ENCODE data around the gene AKT2.

The AKT2 gene

DNA sequence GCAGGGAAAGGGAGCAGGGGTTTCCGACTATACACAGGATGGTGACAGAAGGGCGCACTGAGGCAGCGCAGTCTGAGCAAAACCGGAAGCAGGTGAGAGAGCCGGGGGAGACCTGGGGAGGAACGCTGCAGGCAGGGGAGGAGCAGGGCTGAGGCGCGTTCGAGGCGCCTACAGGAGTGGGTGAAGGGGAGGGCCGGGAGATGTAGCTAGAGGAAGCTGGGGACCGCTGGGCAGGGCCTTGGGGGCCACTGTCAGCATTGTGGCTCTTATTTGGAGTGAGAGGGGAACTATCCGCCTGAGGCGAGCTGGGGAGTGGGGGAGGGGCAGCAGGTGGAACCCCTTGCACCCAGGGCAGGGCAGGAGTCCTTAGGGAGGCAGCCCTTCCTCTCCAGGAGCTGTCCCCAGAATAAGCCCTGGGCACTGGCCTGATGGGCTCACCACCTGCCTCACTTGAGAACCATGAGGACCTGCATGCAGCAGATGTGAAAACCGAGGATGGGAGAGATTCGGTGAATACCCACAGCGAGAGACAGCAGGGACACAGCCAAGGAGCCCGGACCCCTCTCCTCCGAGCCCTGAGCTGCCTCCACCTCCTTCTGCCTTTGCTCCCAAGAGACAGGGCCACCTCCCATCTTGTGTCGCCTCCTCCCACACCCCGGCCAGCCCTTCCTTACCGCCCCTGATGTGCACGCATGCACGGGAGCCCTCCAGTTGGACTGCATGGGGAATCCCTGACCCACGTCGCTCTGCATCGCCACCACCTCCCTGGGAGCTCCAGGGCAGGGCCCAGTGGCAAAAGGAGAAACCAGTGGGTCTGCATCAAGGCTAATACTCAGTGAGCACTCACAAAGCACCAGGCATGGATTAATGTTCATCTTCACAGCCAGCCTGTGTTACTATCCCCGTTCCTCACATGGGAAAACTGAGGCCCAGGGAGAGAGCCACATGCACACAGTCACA, 10.3 kb downstream of the AKT2 start:
- H3K9me3 ChIP-seq (ENCODE audit: control extremely low read depth in 1 of 5, control insufficient read depth in 4 of 5, insufficient read depth in 2 of 5, low read depth in 1 of 5, low read length in 4 of 5): no peaks in the 10 kb centered on the region
- H3K4me1 ChIP-seq (ENCODE audit: control extremely low read depth in 1 of 4, control insufficient read depth in 4 of 4, insufficient read depth in 4 of 4, low read length in 3 of 4): peaks cover 0 to 53% (median 41%) of the 10 kb centered on the region in 4 experiments
- H3K27ac ChIP-seq (ENCODE audit: insufficient read depth in 1 of 2, low read depth in 1 of 2, low read length in 2 of 2, poor library complexity in 1 of 2, severe bottlenecking in 2 of 2): peak overlapping the region in 1 of 2 experiments; percentile 54
- no peaks in the 10 kb centered on the region for H3K27me3 ChIP-seq (replicated peaks in 2 of 5; ENCODE audit: control insufficient read depth in 4 of 5, insufficient read depth in 5 of 5, low read length in 4 of 5)
- CTCF ChIA-PET: interaction anchor here (1.0 kb wide), 2 partner anchors 9 to 361 kb away, joined by 3 to 4 read pairs; no protein-coding TSS in a partner anchor
- H3K36me3 ChIP-seq (ENCODE audit: control insufficient read depth in 4 of 4, insufficient read depth in 4 of 4, low read length in 3 of 4): peaks cover 0 to 24% (median 9%) of the 10 kb centered on the region in 4 experiments
- POLR2A ChIA-PET: interaction anchor here (1.1 kb wide), 1 partner anchor 26 kb away, joined by 3 read pairs; no protein-coding TSS in a partner anchor
- peak overlapping the region in 2 of 7 experiments; percentile 31 to 48 for H3K4me3 ChIP-seq (ENCODE audit: control insufficient read depth in 1 of 7, extremely low read depth in 1 of 7, insufficient read depth in 4 of 7, low read depth in 2 of 7, low read length in 6 of 7)
- WGBS (ENCODE audit: insufficient coverage): 41% methylated on average over 27 of the region's 28 CpGs
- peak in 2 of 3 donors; percentile 59 to 63 for DNase-seq

DNA sequence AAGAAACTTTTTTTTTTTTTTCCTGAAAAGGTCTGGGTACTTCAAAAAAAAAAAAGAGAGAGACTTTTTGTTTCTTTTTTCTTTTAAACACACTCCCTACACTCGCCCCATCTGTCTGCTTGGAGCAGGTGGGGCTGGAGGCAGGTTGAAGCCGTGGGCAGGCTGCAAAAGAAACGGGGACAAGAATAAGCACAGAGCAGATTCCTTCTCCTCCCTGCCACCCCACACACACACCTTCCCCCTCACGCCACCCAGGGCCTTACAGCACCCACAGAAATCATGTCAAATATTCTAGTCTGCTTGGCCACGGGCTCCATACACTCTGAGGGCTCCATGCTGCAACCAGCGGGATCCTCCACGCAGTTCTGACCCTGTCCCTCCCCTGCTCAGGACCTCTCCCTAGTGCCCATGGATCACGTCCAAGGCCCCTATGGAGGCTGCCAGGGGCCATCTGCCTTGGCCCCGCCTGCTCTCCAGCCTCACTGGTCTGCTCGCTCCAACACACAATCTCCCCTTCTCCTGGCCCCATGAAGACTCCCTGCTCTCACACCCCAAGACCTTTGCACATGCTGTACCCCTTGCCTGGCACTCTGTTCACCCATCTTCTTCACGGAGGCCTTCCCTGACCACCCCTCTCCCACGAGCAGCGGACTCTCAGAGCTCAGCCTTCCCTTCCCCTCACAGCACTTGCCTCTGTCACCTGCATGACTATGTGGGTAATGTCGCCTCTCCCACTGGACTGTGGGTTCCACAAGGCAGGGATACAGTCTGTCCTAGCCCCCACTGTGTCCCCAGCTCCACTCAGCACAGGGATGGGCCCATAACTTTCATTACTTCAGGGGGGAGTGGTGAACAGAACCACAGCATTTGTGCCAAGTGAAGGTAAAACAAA, 11.4 kb downstream of the AKT2 start:
- Histone ChIP-seq H3K9me3 (ENCODE audit: control extremely low read depth in 1 of 5, control insufficient read depth in 4 of 5, insufficient read depth in 2 of 5, low read depth in 1 of 5, low read length in 4 of 5) (no peaks in the 10 kb centered on the region), H3K36me3 (ENCODE audit: control insufficient read depth in 4 of 4, insufficient read depth in 4 of 4, low read length in 3 of 4) (peaks cover 0 to 27% (median 9%) of the 10 kb centered on the region in 4 experiments), H3K27ac (ENCODE audit: insufficient read depth in 1 of 2, low read depth in 1 of 2, low read length in 2 of 2, poor library complexity in 1 of 2, severe bottlenecking in 2 of 2) (peak overlapping the region in 1 of 2 experiments; percentile 54), H3K27me3 (replicated peaks in 2 of 5; ENCODE audit: control insufficient read depth in 4 of 5, insufficient read depth in 5 of 5, low read length in 4 of 5) (no peaks in the 10 kb centered on the region), H3K4me3 (ENCODE audit: control insufficient read depth in 1 of 7, extremely low read depth in 1 of 7, insufficient read depth in 4 of 7, low read depth in 2 of 7, low read length in 6 of 7) (no peak overlapping the region), H3K4me1 (ENCODE audit: control extremely low read depth in 1 of 4, control insufficient read depth in 4 of 4, insufficient read depth in 4 of 4, low read length in 3 of 4) (peaks cover 0 to 41% (median 29%) of the 10 kb centered on the region in 4 experiments)
- ChIA-PET POLR2A (interaction anchor here (1.1 kb wide), 1 partner anchor 25 kb away, joined by 3 read pairs; no protein-coding TSS in a partner anchor), CTCF (no interaction called here)
- DNase-seq: no peak
- WGBS (ENCODE audit: insufficient coverage): 95% methylated on average over 12 of the region's 14 CpGs

- Histone ChIP-seq H3K27me3 (replicated peaks in 2 of 5; ENCODE audit: control insufficient read depth in 4 of 5, insufficient read depth in 5 of 5, low read length in 4 of 5) (no peaks in the 10 kb centered on the region), H3K9me3 (ENCODE audit: control extremely low read depth in 1 of 5, control insufficient read depth in 4 of 5, insufficient read depth in 2 of 5, low read depth in 1 of 5, low read length in 4 of 5) (no peaks in the 10 kb centered on the region), H3K36me3 (ENCODE audit: control insufficient read depth in 4 of 4, insufficient read depth in 4 of 4, low read length in 3 of 4) (peaks cover 0 to 36% (median 14%) of the 10 kb centered on the region in 4 experiments), H3K27ac (ENCODE audit: insufficient read depth in 1 of 2, low read depth in 1 of 2, low read length in 2 of 2, poor library complexity in 1 of 2, severe bottlenecking in 2 of 2) (no peak overlapping the region), H3K4me3 (ENCODE audit: control insufficient read depth in 1 of 7, extremely low read depth in 1 of 7, insufficient read depth in 4 of 7, low read depth in 2 of 7, low read length in 6 of 7) (no peak overlapping the region), H3K4me1 (ENCODE audit: control extremely low read depth in 1 of 4, control insufficient read depth in 4 of 4, insufficient read depth in 4 of 4, low read length in 3 of 4) (peaks cover 0 to 36% (median 19%) of the 10 kb centered on the region in 4 experiments)
- no peak for DNase-seq
- ChIA-PET POLR2A (no interaction called here), CTCF (no interaction called here)
- WGBS (ENCODE audit: insufficient coverage): 97% methylated on average over 13 of the region's 14 CpGs
Observed at GRCh38 chr19:40272261-40272660, 12.9 kb downstream of the AKT2 start.

GRCh38 chr19:40271706-40272105, 13.4 kb downstream of the AKT2 start:
- H3K27ac ChIP-seq (ENCODE audit: insufficient read depth in 1 of 2, low read depth in 1 of 2, low read length in 2 of 2, poor library complexity in 1 of 2, severe bottlenecking in 2 of 2): no peak overlapping the region
- ChIA-PET CTCF (no interaction called here), POLR2A (no interaction called here)
- H3K4me3 ChIP-seq (ENCODE audit: control insufficient read depth in 1 of 7, extremely low read depth in 1 of 7, insufficient read depth in 4 of 7, low read depth in 2 of 7, low read length in 6 of 7): no peak overlapping the region
- H3K9me3 ChIP-seq (ENCODE audit: control extremely low read depth in 1 of 5, control insufficient read depth in 4 of 5, insufficient read depth in 2 of 5, low read depth in 1 of 5, low read length in 4 of 5): no peaks in the 10 kb centered on the region
- WGBS (ENCODE audit: insufficient coverage): 100% methylated on average over 1 of the region's 4 CpGs
- peaks cover 0 to 36% (median 19%) of the 10 kb centered on the region in 4 experiments for H3K4me1 ChIP-seq (ENCODE audit: control extremely low read depth in 1 of 4, control insufficient read depth in 4 of 4, insufficient read depth in 4 of 4, low read length in 3 of 4)
- DNase-seq: peak in 1 of 3 donors; percentile 29
- no peaks in the 10 kb centered on the region for H3K27me3 ChIP-seq (replicated peaks in 2 of 5; ENCODE audit: control insufficient read depth in 4 of 5, insufficient read depth in 5 of 5, low read length in 4 of 5)
- H3K36me3 ChIP-seq (ENCODE audit: control insufficient read depth in 4 of 4, insufficient read depth in 4 of 4, low read length in 3 of 4): peaks cover 0 to 36% (median 14%) of the 10 kb centered on the region in 4 experiments

DNA sequence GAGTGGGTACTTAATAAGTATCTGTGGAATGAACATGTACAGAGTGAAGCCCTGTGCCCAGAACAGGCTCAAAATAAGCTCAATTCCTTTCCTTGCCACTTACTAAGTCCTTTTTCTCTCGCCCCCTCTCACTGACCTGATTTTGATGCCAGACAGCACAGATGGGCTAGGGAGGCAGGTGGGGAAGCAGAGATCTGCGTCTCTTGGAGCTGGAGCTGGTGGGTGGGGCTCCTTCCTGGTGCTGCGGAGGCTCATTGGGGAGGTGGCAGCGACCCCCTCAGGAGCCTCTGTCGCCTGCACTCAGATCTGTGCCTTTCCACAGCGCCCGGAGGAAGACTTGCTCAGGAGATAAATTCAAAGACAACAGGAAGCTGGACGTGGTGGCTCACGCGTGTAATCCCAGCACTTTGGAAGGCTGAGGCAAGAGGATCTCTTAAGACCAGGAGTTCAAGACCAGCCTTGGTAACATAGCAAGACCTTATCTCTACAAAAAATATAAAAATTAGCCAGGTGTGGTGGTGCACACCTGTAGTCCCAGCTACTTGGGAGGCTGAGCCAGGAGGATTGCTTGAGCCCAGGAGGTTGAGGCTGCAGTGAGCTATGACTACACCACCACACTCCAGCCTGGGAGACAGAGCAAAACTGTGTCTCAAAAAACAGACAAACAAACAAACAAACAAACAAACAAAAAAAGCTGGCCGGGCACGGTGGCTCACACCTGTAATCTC, 14.6 kb downstream of the AKT2 start:
- WGBS (ENCODE audit: insufficient coverage): 92% methylated on average over 8 of the region's 12 CpGs
- Histone ChIP-seq H3K27me3 (replicated peaks in 2 of 5; ENCODE audit: control insufficient read depth in 4 of 5, insufficient read depth in 5 of 5, low read length in 4 of 5) (no peaks in the 10 kb centered on the region), H3K9me3 (ENCODE audit: control extremely low read depth in 1 of 5, control insufficient read depth in 4 of 5, insufficient read depth in 2 of 5, low read depth in 1 of 5, low read length in 4 of 5) (no peaks in the 10 kb centered on the region), H3K4me1 (ENCODE audit: control extremely low read depth in 1 of 4, control insufficient read depth in 4 of 4, insufficient read depth in 4 of 4, low read length in 3 of 4) (peaks cover 0 to 33% (median 18%) of the 10 kb centered on the region in 4 experiments), H3K27ac (ENCODE audit: insufficient read depth in 1 of 2, low read depth in 1 of 2, low read length in 2 of 2, poor library complexity in 1 of 2, severe bottlenecking in 2 of 2) (no peak overlapping the region), H3K36me3 (ENCODE audit: control insufficient read depth in 4 of 4, insufficient read depth in 4 of 4, low read length in 3 of 4) (peaks cover 0 to 36% (median 15%) of the 10 kb centered on the region in 4 experiments), H3K4me3 (ENCODE audit: control insufficient read depth in 1 of 7, extremely low read depth in 1 of 7, insufficient read depth in 4 of 7, low read depth in 2 of 7, low read length in 6 of 7) (no peak overlapping the region)
- no peak for DNase-seq
- ChIA-PET POLR2A (no interaction called here), CTCF (interaction anchor here (1.6 kb wide), 1 partner anchor 8 kb away, joined by 5 read pairs; no protein-coding TSS in a partner anchor)

GRCh38 chr19:40269216-40269940, 15.8 kb downstream of the AKT2 start:
- peaks cover 0 to 22% (median 8%) of the 10 kb centered on the region in 4 experiments for H3K4me1 ChIP-seq (ENCODE audit: control extremely low read depth in 1 of 4, control insufficient read depth in 4 of 4, insufficient read depth in 4 of 4, low read length in 3 of 4)
- H3K4me3 ChIP-seq (ENCODE audit: control insufficient read depth in 1 of 7, extremely low read depth in 1 of 7, insufficient read depth in 4 of 7, low read depth in 2 of 7, low read length in 6 of 7): no peak overlapping the region
- H3K27me3 ChIP-seq (replicated peaks in 2 of 5; ENCODE audit: control insufficient read depth in 4 of 5, insufficient read depth in 5 of 5, low read length in 4 of 5): no peaks in the 10 kb centered on the region
- no peaks in the 10 kb centered on the region for H3K9me3 ChIP-seq (ENCODE audit: control extremely low read depth in 1 of 5, control insufficient read depth in 4 of 5, insufficient read depth in 2 of 5, low read depth in 1 of 5, low read length in 4 of 5)
- no peak for DNase-seq
- ChIA-PET CTCF (interaction anchor here (1.6 kb wide), 1 partner anchor 10 kb away, joined by 5 read pairs; no protein-coding TSS in a partner anchor), POLR2A (no interaction called here)
- 100% methylated on average over 6 of the region's 11 CpGs for WGBS (ENCODE audit: insufficient coverage)
- H3K27ac ChIP-seq (ENCODE audit: insufficient read depth in 1 of 2, low read depth in 1 of 2, low read length in 2 of 2, poor library complexity in 1 of 2, severe bottlenecking in 2 of 2): no peak overlapping the region
- H3K36me3 ChIP-seq (ENCODE audit: control insufficient read depth in 4 of 4, insufficient read depth in 4 of 4, low read length in 3 of 4): peaks cover 0 to 47% (median 23%) of the 10 kb centered on the region in 4 experiments
